ENCODE data around the gene CRIM1.

GRCh38 chr2:36500072-36500471 lies 144.5 kb downstream of the CRIM1 start:
- TF ChIP-seq CTCF (IDR thresholded peaks at IDR 0.05) (no peak), POLR2A (IDR thresholded peaks at IDR 0.05; ENCODE audit: low read length) (no peak)
